DMS53 treated with DMSO at 0.1 percent for 48 hours (cell line): ENCODE data around the gene OR2T11.
A peak's percentile ranks its signal among the peaks of the same experiment; 100 is the strongest.
"Not testable (repeated sequence)": the region's sequence is repeated elsewhere in the genome, so short reads cannot be mapped to it uniquely, and the experiment has no call there.

Experiments
- DNase-seq: peaks from one replicate; lab custom pipeline; 2025; ENCODE audit not compliant: unreplicated experiment; lab: John Stamatoyannopoulos, UW

Gene OR2T11

GRCh38 chr1:248634991-248635390, at the start of gene OR2T11:
Gene OR2T11 (minus strand): TSS chr1:248635091. CDS start chr1:248627128, 7,963 bp downstream.
- not testable (repeated sequence) for DNase-seq

- no peak for DNase-seq
These were observed 46.8 kb upstream of the OR2T11 start for GRCh38 chr1:248681651-248682050.

GRCh38 chr1:248670003-248670402, 35.1 kb upstream of the OR2T11 start:
- no peak for DNase-seq

GRCh38 chr1:248663453-248664328, 28.8 kb upstream of the OR2T11 start:
- DNase-seq, result not testable (repeated sequence)

GRCh38 chr1:248656797-248657196, 21.9 kb upstream of the OR2T11 start:
- DNase-seq, result not testable (repeated sequence)

- not testable (repeated sequence) for DNase-seq
These were observed 20.5 kb upstream of the OR2T11 start, which contains the start of gene OR2T27 for GRCh38 chr1:248655354-248655753. Gene OR2T27 (minus strand): TSS chr1:248655528. CDS start chr1:248650884, 4,644 bp downstream.

GRCh38 chr1:248648770-248649536, 14.1 kb upstream of the OR2T11 start:
- not testable (repeated sequence) for DNase-seq

- not testable (repeated sequence) for DNase-seq
These were observed 10.3 kb upstream of the OR2T11 start, which contains the start of gene OR2T35 for GRCh38 chr1:248645178-248645577. Gene OR2T35 (minus strand): TSS chr1:248645278. CDS start chr1:248639258, 6,020 bp downstream.

GRCh38 chr1:248642971-248643651, 8.2 kb upstream of the OR2T11 start:
- not testable (repeated sequence) for DNase-seq

GRCh38 chr1:248641583-248641982, 6.7 kb upstream of the OR2T11 start:
- DNase-seq, result not testable (repeated sequence)

GRCh38 chr1:248640906-248641305, 6.0 kb upstream of the OR2T11 start:
- not testable (repeated sequence) for DNase-seq

GRCh38 chr1:248639652-248640051, 4.8 kb upstream of the OR2T11 start:
- not testable (repeated sequence) for DNase-seq

GRCh38 chr1:248636612-248637011, 1.7 kb upstream of the OR2T11 start:
- DNase-seq, result peak; percentile 2

- peak; percentile 42 for DNase-seq
These were observed 3.4 kb downstream of the OR2T11 start for GRCh38 chr1:248631354-248632008.

- no peak for DNase-seq
These were observed 4.3 kb downstream of the OR2T11 start for GRCh38 chr1:248630551-248630950.

GRCh38 chr1:248627971-248628844, 6.7 kb downstream of the OR2T11 start:
- no peak for DNase-seq

- DNase-seq, result no peak
These were observed 8.9 kb downstream of the OR2T11 start for GRCh38 chr1:248625971-248626370.

- DNase-seq, result no peak
These were observed 9.7 kb downstream of the OR2T11 start for GRCh38 chr1:248625166-248625565.

- peak; percentile 48 for DNase-seq
These were observed 12.3 kb downstream of the OR2T11 start for GRCh38 chr1:248622570-248623001.
